HG02943 (cell line): Measurements from ENCODE around the gene GRP.

Source experiments
- ATAC-seq: cut with Tn5 transposase; IDR thresholded peaks from one replicate; pipeline ENCODE4 v1.9.1; 2021; ENCODE audit warnings: mild to moderate bottlenecking, low read depth, moderate library complexity; ENCODE audit not compliant: unreplicated experiment

GRP gene

DNA sequence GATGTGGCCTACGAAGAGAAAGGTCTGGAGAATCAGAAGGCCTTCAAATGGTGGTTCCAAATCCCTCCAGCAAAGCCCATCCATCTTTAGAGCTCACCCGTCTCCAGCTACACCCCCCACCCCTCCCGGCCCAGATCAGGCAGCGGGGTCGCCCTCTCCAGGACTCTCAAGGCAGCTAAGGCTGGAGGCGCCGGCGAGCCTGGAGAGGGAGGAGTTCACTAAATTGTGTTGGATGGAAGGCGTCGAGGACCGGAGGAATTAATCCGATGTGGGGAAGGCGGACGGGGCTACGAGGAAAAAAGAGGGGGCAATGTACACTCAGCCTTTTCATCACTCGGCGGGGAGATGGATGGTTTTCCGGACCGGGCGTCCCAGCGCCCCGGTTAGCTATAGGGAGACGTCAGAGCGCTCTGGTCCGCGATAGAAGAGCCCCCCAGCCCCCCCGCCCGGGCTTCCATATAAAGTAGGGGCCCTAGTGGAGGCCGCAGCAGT lies at the start of gene GRP:
GRP (plus strand) TSS at position 487 of the 492 bp plus-strand sequence. CDS start 108 bp downstream, outside the sequence.
- no peak for ATAC-seq

DNA sequence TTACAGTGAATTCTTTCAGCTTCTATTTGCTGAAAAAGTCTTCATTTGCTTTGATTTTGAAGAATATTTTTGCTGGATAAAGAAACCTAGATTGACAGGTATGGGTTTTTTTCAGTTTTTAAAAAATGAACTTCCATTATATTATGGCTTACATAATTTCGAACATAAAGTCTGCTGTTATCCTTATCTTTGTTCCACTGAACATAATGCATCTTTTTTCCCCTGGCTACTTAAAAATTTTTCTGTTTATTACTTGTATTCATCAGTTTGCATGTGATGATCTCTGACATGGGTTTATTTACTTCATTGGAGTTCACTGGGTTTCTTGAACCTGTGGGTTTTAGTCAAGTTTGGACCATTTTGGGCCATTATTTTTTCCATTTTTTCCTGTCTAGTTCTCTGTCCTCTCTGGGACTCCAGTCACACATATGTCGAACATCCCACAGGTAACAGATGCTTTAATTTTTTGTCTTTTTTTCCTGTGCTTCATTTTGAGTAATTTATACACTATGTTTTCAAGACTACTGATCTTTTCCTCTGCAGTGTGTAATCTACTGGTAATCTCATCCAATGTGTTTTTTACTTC lies 47.2 kb upstream of the GRP start:
- no peak for ATAC-seq

DNA sequence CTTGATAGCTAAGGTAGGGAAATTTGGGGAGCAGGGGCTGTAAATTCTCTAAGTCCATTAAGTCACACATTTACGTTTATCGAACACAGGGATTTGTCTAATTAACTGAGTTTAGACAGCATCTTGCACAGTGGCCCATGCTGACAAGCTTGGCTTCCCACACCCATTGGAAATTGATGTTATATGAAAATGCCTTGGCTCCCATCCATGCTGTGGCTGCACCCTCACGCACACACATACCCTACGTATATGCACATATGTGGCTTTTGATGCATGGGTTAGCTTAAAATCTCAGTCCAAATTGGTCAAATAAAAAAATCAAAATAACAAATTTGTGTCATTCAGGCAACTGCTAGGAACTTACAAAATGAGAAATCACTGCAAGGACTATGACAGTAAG lies 42.5 kb upstream of the GRP start:
- no peak for ATAC-seq

DNA sequence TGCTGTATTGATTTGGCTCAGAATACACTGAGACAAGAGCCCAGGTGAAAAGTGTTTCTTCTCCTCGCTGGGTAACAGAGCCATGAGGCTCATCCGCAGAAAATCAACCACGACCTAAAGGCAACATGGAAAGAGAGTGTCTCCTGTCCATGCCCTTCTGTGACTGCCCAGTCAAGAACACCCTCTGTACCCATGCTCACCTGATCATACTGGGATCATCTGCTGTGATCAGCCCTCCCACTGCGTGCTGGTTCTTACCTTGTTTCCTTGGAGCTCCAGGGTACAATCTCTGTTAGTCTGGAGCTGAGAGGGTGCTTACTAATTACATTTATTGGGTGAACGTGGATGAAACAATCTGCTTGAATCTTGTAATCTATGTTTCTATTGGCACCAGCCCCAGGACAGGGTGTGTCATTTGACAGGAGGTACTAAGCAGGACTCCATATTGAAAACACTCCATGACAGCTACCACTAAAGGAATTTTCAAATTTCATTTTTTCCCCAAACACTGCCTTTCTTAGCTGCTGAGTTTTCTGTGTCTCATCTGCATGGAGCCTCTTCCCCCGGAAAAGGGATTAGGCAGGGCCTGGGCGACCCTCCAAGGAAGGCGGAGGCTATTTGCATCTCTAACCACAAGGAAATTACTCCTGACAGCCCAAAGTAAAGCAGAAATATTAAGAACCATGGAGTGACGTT lies 39.7 kb upstream of the GRP start:
- no peak for ATAC-seq

DNA sequence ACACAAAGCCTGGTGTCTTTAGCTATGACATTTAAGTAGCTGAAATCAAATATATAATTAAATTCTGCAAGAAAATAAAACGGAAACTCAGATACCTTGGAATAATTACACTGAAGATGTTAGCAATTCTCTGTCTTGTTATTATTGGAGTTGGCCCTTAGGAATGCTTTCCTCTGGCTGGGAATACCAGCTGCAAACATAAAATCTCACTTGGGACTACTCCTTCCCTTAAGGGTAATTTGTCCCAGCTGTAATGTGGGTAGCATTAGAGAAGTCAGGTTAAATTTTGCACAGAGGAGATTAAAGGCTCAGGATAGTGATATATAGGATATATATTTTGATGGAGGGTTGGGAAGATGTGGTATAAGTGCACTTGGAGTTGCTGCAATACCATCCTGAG lies 37.3 kb upstream of the GRP start:
- ATAC-seq, result no peak

DNA sequence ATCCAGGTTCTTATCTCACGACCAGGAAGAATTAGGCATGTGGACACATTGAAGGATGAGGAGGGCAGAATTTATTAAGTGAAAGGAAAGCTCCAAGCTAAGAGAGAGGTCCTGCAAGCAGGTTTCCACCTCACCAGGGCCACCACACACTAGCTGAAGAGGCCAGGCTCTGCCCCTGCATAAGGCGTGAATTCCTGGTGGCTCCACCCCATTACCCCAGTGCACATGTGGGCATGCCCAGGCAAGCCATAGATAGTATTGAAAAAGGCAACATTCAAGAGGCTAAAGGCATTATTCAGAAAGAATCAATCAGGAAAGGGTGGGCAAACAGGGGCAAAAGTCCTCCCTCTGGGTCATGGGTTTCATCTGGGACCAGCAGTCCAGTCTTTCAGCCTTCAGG lies 30.9 kb upstream of the GRP start:
- no peak for ATAC-seq

DNA sequence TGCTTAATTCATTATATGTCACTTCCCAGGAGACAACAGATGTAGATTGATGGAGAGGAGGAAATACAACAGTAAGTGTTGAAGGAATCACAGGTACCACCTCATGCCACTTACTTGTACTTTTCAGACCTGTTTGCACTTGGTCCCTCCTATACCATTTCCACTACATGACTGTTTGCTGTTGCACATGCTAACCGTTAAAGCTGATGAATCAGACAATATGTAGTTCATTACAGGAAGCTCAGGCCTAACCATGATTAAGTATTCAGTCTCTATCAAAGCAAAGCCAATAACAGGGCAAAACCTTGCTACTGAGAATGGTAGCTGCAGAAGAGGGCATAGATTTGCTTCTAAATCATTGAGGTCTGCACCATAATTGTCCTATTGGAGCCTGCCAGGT lies 30.2 kb upstream of the GRP start:
- ATAC-seq, result no peak

DNA sequence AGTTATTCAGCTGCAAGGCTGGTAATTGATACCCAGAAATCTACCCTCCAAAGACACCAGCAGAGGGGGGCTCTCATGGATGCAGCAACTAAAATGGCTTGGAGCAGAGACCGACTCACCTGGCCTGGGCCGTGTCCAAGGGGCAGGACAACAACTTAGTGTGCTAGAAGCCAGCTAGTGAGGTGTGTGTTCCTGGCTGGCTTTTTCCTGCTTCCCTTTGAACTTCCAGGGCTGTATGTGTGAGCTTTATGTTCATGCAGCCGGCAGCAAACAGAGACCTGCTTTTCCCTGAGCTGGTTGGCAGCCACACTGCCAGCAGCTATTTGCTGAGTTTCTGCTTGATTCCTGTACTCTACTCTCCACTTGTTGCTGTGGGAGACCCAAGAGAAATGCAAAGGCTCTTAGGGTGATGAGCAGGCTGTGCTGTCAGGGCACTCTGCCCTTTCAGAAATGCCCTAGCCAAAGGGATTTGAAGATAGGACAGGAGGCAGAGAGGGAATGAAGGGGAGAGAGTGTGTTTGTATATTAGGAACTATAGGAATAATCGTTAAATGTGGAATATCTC lies 23.7 kb upstream of the GRP start:
- ATAC-seq, result no peak

DNA sequence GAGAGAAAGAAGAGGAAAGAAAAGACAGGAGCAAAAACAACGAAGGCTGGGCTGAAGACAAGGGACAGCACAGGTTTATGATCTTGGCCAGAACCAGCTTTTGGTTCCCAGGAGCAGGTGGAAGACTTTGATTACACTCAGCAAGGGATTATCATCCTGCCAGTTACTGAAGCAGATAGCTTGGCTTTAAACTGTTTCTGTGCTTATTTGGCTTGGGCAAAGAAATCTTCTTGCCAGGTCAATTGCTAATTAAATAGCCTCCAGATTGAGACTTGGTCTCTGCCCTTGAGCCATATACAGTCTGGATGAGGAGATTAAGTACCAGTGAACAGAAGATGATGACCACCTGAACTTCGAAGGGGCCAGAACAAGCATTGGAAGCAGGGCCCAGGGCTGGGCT lies 22.3 kb upstream of the GRP start:
- ATAC-seq, result no peak

DNA sequence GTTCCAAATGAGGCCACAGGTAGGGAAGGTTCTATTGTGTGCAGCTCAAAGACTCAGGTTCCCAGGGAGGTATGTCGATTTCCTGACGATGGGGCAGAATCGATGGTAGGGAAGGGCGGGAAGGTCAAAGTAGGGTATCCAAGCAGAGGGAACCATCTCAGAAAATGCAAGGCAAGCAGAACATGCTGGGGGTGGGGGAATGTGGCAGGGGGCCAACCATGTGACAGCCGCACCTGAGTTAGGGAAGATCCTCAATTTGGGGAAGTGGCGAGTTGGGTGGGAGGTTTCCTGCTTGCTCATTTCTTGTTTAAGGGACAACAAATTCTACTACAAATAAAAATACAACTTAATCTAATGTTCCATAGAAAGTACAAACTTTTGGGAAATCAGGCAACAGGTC lies 21.7 kb upstream of the GRP start:
- no peak for ATAC-seq

DNA sequence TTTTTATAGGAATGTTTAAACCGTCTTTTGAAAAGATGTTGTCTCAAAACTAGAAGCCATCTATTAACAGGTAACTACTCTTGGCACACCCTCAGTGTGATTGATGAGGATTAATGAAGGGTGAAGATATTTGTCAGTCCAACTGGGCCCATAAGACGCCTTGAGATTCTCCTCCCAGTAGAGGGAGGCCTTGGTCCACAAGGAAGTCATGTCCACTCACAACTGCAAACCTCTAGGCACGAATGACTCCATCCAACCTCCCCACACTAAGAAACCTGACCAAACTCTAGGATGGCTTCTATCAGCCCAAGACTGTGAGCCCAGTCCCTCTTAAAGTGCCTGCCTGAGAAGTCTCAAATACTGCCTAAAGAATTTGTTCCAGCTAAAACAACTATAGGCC lies 19.2 kb upstream of the GRP start:
- ATAC-seq, result no peak

DNA sequence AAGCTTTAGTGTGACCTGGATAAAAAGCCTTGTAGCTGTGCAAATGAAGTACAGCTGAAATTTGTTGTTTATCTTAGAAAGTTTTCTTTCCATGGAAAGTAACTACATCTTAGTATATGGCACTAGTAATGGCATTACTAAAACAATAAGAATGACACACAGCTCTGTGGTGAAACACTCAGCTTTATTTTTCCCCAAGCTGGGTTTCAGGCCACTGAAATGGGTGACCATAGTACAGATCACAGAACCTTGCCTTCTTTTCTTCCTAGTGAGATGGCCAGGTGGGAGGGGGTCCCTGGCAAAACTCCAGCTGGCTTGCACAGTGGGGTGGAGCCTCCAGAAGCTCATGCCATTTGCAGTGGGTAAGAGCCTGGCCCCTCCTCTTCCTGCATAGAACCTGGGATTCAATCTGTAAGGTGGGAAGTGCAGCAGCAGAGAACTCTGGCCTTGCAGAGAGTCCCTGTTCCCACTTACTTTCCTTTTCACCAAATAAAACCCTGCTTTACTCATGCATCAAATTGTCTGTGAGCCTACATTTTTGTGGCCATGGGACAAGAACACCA lies 17.6 kb upstream of the GRP start:
- ATAC-seq, result no peak

DNA sequence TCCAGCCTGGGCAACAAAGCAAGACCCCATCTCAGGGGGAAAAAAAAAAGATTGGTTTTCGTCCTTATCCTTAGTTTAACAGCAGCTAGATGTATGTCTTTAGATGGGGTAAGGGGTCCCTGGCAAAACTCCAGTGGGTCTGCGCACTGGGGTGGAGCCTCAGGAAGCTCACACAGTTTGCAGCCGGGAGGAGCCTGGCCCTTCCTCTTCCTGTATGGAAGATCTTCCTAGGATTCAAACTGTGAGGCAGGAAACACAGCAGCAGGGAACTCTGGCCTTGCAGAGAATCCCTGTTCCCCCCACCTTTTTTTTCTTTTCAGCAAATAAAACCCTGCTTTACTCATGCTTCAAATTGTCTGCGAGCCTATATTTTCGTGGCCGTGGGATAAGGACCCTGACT lies 12.5 kb upstream of the GRP start:
- ATAC-seq, result no peak

DNA sequence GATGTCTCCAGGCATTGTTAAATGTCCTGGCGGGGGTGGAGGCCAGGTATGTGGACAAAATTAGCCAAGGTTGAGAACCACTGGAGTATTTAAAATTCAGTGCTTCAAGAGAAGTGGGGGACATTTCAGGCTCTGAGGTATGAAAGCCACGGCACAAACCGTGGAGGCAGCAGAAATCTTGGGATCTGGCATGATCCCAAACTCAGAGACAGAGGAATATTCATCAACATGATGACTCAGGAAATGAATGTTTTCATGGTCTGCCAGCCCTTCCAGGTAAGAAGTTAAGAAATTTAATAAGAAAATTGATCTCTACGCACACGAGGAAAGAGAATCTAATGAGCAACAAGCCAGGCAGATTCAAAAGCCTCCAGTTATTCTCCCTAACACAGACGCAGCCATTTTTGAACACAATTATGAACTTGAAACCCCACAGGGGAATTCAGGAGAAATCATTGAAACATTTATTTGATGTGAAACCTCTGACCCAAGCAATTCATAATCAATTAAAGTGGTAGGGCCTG lies 11.3 kb upstream of the GRP start:
- ATAC-seq, result no peak

DNA sequence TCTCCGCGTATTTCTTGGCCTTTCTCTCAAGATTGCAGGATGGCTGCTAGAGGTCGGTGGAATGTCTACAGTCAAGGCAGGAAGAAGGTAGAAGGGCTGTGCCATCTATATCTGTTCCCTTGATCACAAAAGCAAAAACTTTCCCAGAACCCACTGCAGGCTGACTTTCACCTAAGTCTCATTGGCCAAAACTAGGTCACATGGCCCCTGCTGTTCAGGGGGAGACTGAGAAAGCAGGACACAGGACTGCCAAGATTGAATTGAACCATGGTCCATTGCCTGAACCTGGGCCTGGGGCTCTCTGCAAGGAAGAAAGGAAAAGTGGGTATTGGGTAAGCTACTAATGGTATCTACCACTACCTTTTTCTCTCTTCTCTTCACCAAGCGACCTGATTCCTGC lies 9.7 kb upstream of the GRP start:
- ATAC-seq, result no peak

DNA sequence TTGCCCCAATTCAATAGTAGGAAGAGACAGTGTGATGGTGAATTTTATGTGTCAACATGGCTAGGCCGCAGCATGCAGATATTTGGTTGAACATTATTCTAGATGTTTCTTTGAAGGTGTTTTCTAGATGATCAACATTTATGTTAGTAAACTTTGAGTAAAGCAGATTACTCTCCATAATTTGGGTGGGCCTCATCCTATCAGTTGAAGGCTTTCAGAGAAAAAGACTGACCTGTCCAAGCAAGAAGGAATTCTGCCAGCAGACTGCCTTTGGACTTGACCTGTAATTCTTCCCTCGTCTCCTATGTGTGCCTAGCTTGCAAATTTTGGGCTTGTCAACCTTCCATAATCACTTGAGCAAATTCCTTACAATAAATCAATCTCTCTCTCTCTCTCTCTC lies 8.3 kb upstream of the GRP start:
- ATAC-seq, result no peak

DNA sequence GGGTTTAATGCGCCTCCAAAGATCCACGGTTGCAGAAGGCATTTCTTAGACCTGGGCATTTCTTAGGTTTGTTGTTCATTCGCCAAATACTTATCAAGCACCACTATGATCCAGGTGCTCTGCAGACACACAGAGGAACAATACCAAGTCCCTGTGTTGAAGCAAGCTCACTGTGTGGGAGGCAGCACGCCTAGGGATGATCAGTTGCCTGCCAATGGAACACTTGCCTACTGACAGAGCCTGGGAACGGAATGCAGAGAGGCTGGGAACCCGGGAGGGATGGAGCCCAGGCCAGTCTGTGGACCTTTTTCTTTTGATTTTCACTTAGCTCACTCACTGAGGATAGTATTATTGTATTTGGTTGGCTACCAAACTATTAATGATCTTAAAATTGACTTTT lies 1.9 kb upstream of the GRP start:
- ATAC-seq, result no peak

DNA sequence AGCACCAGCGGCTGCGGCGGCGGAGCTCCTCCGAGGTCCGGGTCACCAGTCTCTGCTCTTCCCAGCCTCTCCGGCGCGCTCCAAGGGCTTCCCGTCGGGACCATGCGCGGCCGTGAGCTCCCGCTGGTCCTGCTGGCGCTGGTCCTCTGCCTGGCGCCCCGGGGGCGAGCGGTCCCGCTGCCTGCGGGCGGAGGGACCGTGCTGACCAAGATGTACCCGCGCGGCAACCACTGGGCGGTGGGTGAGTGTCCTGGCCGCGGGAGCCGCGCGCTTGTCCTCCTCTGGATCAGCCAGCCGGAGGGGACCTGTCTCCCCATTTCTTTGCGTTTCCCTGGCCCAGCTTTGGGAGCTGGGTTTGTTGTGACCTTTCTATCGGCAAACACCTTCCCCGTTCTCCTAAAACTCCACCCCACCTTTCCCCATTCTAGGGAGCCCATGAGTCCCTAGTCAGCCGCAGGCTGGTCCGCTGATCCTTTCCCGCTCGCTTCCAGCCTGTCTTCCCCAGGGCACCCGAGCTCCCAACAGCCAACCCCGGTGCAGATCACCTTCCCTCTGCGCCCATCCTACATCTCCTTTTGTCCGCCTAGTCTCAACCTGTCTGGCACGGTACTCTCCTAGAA lies 316 bp downstream of the GRP start:
- no peak for ATAC-seq

DNA sequence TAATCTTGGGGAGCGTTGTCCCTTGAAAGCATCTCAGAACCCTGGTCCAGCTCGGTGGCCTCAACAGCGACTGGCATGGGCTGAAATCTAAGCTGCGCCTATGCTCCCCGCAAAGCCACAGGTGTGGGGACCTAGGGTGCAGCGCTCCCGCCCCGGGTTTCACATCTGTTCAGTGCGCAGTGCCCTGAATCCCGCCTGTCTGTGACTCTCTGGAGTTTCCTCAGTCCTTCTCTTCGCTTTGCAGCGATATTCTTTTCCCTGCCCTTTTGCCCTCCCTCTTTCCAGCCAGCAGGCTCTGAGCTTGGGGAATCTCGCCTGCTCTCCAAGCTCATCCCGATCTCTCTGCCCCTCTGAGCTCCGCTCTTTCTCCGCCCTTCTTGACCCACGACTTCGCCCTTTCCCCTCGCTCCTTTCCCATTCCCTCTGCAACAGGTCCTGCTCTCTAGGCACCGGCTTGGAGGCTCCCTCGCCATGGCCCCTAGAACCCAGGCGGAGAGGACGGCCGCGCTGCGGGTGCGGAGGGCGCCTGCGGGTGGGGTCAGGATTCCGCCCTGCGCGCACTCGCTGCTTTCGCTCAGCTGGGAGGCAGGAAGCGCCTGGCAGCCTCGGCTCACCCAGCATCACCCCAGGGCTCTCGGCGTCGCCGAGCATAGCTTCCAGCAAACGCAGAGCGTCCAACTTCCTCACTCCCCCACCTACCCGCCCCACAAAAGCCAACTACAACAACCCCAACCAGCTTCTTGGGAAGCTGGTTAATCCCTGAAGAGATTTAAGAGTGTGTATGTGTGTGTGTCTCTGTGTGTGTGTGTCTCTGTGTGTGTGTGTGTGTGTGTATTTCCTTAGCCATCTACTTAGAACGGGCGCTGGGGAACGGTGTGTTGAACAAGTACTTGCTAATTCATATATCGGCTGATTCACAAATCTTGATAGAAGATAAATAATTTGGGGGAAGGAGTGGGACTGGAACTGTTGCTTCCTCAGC lies 1.1 kb downstream of the GRP start:
- ATAC-seq, result no peak

DNA sequence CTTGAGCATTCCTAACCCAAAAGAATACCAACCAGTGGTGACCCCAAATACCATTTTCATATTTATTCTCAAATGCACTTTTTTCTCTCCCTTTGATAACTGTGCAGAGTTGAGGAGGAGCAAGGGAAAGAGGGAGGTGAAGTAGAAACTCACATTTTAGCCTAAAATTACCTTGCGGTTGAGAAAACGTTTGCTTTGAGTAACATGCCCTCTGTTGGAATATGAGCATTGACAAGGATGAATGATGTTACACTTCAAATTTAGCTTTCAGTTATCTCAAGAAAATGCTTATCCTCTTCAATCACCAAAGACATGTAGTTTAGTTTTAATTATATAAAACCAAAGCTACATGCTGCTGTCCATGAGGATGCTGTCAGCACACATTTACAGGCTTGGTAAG lies 2.4 kb downstream of the GRP start:
- ATAC-seq, result no peak
